NCI-H1417 (cell line): ENCODE data around the gene SEBOX.
"Not testable (repeated sequence)": the region's sequence is repeated elsewhere in the genome, so short reads cannot be mapped to it uniquely, and the experiment has no call there.

Experiments used
- DNase-seq, 3 experiments: peaks; one replicate each; lab custom pipeline; 2025; lab: John Stamatoyannopoulos, UW

The SEBOX gene

DNA sequence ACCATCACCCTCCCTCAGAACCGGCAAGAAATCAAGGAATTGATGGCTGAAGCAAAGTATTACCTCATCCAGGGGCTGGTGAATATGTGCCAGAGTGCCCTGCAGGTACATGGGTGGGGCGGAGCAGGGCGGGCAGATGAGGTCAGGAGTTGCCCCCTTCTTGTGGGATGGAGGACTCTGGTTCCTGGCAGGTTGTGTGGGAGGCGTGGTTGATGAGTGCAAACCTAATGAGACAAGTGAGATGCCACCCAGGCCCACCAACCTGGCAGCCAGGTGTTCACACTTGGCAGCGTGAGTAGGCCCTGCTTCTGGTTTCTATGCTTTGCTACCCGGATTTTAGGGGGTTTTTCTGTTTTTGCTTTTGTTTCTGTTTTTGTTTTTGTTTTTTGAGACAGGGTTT lies 24.6 kb downstream of the SEBOX start:
- no peak for DNase-seq

DNA sequence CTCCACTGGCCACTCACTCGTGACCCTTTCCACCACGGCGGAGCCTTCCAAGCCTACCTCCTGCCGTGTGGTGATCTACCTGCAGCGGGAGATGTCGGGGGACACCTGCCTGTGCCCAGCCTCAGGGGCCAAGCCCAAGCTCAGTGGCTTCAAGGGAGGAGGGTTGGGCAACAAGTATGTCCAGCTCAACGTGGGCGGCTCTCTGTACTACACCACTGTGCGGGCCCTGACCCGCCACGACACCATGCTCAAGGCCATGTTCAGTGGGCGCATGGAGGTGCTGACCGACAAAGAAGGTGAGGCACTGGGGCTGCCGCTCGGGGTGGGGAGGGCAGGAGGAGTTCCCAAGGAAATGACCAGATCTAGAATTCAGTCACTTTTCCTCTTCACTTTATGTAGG lies 25.6 kb downstream of the SEBOX start:
- DNase-seq, result no peak

DNA sequence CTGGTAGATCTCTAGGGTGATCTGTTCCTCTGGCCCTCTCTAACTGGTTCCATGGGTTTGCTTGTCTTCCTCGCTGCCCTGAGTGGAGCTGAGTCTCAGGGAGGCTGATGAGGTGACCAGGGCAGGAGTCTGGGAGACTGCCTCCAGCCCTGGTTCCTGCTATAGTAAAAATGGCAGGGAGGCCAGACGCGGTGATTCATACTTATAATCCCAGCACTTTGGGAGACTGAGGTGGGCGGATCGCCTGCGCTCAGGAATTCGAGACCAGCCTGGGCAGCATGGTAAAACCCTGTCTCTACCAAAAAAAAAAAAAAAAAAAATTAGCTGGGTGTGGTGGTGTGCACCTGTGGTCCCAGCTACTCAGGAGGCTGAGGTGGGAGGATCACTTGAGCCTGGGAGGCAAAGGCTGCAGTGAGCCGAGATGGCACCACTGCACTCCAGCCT lies 26.2 kb downstream of the SEBOX start:
- DNase-seq, result not testable (repeated sequence)

DNA sequence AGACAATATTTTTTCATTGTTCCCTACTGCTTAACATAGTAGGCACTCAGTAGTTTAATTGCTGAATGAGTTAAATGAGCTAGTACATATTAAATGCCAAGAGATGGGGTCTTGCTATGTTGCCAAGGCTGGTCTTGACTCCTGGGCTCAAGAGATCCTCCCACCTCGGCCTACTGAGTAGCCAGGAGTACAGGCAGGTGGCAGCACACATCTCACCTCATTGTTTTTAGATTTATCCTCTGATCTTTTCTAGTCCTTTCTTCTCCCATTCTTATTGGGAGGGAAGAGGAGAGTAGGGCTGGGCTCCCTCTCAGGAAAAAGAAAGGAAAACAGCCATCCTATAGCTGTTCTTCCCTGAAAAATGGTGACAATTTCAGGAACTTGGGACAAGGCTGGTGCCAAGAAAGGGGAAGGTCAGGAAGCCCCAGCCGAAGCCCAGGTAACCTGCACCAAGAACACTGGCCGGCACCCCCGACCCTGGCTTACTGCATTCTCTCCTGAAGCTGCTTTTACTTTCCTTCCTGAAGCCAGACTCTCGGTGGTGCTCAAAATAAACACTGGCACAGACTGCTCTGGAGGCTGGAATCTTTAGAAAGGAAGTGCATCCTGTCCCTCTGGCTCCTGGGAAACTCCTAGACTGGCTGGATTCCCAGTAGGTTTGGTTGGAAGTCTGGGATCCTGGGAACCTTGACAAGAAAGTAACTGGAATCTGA lies 26.8 kb downstream of the SEBOX start:
- DNase-seq, result no peak

DNA sequence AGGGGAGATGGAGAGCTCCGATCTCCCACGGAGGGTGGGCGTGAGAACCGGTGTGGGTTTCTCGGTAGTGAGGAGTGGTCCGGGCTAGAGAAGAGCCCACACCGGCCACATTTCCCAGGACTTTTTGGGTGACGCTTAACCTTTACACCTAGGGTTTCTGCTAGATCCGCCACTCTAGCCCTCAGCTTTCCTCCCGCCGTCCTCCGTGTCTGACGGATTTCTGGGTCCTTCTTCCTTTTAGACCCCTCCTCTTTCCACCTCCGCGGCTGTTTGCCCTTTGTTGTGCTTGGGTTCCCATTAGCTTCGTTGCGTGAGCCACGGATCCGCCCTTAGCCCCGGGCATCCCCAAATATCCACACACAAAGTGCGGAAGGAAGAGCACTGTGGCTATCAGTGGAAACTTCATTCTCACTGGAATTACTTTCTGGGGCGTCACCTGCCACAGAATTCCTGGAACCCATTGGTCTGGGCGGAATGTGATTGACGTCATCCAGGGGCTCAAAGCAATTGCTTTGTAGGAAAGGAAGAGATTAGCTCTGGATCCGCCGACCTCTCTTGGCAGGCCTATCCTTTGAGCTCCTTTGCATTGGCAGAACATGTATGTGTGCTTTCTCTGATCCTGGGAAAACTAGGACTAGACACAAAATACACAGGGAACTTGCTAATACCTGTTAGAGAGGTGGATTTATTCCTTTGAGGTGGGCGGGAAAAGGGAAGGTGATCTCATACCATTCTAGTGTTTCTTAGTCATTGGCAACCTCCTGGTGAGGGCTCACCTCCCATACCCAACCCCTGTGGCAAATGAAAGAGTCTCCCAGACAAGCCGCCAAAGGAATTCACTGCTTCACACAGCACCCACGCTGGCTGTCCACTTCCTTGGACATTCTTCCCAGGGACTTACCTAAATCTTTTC lies 28.8 kb downstream of the SEBOX start:
- DNase-seq, result peak in 2 of 3 experiments; percentile 72 to 84

DNA sequence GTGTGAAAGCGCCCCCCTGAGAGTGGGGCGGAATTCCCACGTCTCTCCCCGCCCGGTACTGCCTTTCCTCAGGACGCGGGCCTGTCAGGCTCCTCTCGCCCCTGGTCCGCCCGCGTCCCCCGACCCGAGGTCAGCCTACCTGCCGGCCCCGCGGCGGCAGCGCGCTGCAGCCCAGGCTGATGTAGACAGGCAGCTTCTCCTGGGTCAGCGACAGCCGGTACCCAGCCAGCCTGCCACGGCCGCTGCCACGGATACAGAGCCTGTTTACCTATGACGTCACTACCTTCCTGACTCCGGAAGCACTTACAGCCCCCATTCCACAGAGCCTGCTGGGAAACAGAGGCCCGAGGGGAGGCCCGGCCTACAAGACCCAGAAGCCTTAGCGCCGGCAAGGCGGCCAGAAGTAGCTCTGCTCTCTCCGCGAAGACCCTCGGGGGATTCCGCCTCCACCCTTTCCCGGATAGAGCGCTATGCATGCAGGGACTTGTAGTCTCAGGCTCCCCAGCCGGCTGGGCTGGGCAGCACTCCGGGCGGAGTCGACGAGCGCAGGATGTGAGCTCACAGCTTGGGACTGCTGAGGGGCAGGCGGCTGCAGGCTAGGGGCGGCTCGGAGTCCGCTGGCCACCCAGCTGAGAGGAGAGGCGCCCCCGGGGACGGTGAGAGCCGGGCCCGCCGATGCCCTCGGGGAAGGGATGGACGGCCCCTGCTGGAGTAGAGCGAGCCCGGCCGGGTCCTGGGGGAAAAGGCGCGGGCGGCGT lies 29.6 kb downstream of the SEBOX start, which contains the start of the genes IFT20 and TNFAIP1:
IFT20 (minus strand) TSS at position 272 of the 758 bp plus-strand sequence. CDS start 3,487 bp downstream, outside the sequence.
TNFAIP1 (plus strand) TSS at position 561 of the 758 bp plus-strand sequence. CDS start 3,761 bp downstream, outside the sequence.
- peak; percentile 98 to 100 (median 99) for DNase-seq

DNA sequence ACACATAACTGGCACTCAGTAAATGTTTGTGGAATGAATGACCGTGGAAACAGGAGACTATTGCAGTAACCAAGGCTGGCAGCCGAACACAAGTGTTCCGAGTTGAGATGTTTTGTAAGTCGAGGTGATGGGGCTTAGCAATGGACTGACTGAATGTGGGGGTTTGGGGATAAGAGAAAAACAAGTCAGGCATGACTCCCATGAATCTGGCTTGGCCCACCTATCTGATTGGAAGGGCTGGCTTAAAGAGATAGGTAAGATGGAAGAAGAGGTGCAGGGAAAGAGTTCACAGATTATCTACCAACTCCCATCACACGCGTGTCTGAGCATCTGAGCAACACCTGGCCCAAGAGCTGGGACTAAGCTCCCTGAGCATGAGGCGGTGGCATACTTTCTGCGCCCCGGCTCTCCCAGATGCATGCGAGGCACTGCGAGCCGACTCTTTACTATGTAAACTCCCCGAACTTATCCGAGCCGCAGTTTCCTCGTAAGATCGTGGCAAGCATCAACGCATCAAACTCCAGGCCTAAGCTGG lies 30.3 kb downstream of the SEBOX start:
- no peak for DNase-seq

DNA sequence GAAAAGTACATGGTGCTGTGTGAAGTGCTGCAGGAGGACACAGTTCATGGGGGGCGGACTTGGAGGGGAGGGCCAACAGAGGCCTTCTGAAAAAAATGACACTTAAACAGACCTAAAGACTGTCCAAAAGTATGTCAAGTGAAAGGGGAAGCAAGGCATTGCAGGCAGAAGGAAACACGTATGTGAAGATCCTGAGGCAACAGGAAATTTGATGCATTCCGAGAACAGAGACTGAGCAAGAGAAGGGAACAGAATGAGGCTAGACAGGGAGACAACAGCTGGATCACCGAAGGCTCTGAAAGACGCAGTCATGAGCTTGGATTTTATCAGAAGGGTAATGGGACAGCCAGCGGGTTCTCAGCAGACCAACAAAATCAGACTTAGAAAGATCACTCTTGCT lies 30.8 kb downstream of the SEBOX start:
- no peak for DNase-seq

DNA sequence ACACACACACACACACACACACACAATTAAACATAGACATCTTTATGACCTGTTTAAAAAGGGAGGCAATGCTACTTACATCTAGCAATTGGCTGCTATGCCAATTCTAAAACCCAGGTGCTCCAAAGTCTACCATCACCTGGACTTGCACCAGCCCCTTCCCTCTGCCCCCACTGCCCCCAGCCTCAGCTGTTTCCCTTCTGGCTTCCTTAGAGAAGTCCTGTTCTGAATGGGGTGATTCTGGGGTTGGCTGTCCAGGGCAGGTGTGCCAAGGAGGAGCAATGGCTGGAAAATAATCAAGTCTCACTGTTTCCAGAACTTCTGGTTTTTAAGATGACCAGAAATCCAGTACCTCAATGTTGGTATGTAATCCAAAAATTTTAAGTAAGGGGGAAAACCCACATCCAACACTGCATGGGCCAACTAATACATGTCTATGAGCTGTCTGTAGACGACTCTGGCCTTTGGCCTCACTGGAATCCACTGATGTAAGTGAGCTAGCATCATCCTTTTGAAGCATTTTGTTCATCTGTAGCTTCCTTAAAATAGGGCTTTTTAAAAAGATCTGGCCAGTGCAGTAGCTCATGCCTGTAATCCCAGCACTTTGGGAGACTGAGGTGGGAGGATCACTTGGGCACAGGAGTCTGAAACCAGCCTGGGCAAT lies 31.8 kb downstream of the SEBOX start:
- DNase-seq, result no peak

DNA sequence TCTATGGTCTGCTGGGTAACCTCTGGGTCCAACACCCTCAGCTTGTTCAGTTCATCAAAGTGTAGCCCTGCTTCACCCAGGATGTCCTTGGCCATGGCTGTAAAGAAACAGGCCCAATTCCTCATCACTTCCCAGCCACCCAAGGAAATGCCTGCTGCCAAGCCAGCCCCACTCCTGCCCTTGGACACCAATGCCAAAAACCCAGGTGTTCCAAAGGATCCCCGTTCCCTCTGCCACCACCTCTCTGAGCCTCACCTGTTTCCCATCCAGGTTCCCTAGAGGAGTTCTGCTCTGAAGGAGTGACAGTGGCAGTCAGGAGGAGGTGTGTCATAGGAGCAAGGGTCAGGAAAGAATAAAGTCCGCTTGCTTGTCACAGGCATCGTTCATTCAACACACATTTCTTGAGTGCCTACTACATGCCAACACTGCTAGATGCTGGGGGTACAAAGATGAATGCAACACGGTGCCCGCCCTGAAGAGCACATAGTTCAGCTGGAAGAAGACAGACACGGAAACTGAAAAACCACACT lies 33.0 kb downstream of the SEBOX start:
- no peak for DNase-seq

DNA sequence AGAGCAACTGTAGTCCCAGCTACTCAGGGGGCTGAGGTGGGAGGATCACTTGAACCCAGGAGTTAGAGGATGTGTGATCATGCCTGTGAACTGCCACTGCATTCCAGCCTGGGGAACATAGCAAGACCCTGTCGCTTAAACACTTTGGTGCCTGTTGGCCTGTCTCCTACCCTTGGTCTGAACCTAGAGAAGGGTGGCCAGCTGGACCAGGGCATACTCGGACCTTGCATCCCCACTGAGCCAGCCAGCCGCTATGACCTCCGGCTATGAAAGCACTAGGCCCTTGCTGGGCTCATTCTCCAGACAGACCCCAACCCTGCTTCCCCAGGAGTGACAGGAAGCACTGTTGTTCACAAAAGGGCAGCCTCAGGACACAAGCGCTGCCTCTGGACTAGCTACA lies 34.3 kb downstream of the SEBOX start:
- no peak for DNase-seq

DNA sequence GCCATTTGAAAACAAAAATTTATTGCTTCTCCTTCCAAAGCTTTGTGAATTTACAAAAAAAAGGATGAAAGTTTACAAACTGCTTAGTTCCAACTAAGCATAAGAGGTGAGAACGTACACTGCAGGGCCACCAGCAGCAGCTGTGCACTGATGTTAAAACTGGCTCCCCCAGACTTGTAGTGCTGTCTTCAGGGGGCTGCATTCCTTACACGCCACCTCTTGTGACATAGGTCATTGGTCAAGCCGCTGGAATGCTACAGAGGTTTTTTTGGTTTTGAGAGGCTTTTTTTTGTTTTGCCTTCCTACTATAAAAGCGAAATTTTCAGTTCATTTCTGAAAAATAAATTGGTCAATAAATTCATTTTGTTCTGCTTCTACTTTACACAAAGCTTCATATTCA lies 36.7 kb downstream of the SEBOX start:
- DNase-seq, result no peak

DNA sequence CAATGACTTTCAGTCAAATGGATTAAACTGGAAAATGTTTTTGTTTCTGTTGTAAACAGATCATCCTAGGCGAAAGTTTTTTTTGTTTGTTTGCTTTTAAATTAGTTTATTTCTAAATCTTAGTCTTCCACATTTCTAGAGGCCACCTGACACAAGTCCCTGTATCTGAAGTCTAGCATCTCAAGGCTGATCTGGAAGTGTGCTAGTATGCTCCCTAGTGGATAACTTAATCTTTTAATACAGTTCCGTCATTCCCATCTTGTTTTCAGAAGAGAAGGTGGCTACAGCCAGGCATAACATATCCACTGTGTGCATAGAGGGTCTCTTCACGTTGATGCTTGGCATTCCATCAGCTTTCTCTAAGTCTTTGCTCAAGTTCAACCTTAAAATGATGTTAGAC lies 37.3 kb downstream of the SEBOX start:
- DNase-seq, result peak in 1 of 3 experiments; percentile 14

DNA sequence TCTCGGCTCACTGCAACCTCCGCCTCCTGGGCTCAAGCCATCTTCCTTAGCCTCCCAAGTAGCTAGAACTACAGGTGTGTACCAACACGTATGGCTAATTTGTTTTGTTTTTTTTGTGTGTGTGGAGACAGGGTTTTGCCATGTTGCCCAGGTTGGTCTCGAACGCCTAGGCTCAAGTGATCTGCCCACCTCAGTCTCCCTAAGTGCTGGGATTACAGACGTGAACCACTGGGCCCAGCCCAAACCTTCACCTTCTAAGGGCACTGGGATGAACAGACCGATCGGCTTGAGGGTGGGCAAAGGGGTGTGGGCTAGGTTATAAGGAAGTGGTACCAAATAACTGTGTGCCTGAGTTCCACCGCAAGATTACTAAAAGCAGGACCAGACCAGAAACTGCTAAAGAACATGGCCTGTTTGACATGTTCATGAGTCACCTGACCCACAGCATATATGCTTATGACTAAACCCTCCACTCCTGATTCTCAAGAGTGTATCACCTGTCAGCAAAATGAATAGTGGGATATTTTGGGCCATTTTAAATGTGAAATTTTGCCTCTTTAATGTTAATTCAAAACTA lies 37.9 kb downstream of the SEBOX start:
- DNase-seq, result no peak

DNA sequence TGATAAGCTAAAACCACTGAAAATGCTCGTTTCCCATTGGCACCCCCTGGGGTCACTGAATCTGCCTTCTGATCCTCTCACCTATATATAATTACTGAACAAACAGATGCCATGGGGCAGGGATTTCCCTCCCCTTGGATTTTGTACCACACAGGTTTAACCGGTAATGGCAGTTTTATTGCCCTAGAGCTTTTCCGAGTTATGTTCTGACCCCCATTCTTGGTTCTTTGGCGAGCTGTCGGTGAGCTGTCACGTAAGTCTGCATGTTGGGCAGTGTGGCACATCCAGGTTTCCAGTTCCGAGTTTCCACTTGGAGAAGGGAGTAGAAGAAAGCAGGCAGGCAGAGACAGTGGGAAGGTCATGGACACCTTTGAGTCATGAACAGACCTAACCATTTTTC lies 38.9 kb downstream of the SEBOX start:
- DNase-seq, result peak in 2 of 3 experiments; percentile 76 to 93

DNA sequence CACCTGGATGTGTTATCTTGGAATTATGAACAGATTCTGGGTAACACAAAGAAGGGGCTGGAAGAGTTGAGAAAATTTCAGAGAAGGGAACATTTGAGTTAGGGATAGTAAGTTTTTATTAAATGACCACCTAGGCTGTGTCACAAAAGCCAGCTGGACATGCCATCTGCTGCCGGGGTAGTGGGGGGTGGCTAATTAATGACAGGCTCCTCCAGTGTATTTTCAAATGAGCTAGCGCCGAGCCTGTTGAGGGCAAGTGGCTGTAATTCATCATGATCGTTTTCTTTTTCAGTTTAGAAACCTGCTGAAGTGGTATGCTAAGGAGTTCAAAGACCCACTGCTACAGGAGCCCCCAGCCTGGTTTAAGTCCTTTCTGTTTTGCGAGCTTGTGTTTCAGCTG lies 39.8 kb downstream of the SEBOX start:
- DNase-seq, result peak in 2 of 3 experiments; percentile 60 to 85

DNA sequence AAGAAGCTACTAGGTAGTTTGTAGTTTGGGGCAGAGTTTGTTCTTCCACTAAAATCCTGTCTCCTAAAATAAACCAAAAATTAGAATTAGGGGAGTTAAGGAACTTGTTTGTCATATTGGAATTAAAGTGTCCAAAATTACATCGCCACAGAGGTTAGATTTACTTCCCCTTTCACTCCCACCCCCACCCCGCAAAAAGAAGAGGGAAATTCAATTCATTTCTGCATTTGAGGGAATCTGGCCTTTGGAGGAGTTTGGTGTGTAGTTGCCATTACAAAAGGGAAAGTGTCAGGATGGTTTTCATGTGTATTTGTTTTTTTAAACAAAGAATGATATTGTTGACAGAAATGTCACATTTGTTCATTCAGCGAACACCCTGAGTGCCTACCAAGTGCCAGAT lies 40.2 kb downstream of the SEBOX start:
- DNase-seq, result no peak

DNA sequence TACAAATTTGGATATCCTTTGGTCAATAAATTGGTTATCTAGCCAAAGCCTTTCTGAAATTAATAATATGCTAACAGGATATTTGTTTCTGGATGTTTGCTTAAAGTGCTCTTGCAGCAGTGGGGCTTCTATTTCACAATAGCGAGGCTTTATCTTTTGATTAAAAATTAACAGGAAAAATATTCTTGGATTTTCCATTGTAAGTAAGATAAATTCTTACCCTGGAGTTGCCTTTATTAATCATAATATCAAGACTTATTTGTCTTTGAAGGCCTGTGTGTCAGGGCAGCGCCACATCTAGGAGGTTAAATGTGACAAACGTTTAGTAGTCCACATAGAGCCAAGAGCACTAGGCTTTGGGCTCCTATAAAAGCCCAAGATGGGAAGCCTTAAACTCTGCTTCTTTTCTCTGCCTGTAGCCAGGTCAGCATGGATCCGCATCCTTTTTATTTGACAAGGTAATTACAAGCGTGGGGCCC lies 40.7 kb downstream of the SEBOX start:
- peak in 1 of 3 experiments; percentile 53 for DNase-seq

DNA sequence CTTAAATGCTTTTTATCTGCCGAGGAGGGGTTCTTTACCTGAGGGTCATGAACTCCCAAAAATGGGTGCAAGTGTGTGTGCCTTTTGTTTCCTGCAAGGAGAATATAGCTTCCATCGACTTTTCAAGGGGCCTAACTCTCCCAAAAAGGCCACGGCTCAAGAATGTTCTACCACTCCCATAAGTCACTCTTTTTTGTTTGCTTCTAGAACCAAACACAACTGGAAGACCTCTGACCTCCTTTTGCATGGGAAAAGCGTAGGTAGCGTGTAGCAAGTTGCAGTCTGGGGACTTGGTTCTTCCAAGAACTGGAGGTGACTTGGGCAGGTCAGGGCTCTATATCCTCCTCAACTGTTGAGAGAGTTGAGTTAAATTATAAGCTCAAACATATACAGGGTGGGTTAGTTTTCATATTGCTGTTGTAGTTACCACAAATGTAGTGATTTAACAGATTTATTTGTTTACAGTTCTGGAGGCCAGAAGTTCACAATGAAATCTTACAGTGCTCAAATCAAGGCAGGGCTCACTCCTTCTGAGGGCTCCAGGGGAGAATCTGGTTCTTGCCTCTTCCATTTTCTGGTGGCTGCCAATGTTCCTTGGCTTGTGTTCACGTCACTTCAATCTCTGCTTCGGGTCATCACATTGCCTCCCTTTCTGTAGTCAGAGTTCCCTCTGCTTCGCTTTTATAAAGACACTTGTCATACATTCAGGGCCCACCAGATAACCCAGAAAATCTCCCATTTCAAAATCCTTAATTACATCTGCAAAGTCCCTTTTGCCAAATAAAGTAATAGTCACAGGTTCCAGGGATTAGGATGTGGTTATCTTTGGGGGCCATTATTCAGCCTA lies 44.6 kb downstream of the SEBOX start:
- peak in 1 of 3 experiments; percentile 34 for DNase-seq

DNA sequence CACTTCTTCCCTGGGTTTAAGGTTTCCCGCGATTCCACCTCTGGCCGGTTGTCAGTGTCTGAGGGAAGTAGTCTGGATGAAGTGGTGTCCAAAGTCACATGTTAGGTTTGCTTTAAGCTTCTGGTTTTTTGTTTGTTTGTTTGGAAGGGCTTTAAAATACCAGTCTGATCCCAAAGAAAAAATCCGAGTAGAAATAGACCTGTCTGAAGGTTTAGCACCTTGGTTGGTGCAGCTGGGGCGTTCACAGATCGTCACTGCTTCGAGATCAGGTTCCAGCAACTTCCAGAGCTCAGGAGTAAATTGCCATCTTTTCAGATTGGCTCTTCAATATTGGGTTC lies 45.4 kb downstream of the SEBOX start:
- peak in 1 of 3 experiments; percentile 43 for DNase-seq
